Measurements from ENCODE around the gene FARSB. TPM values are rescaled to one million over a fixed set of nuclear protein-coding genes. Genes with fewer than 3 reads are reported as not detected.

The FARSB gene
- total and polyA plus RNA-seq, 2 experiments from 2014 or later = 12.9 to 15.0 TPM

GRCh38 chr2:222613715-222614331 lies 42.1 kb downstream of the FARSB start:
- Histone ChIP-seq H3K27ac (no peak overlapping the region), H3K36me3 (replicated peaks; ENCODE audit: insufficient read depth, low read depth) (no peaks in the 10 kb centered on the region), H3K9me3 (ENCODE audit: low read depth) (no peaks in the 10 kb centered on the region), H3K9me2 (replicated peaks; ENCODE audit: insufficient read depth) (no peaks in the 10 kb centered on the region), H3K4me1 (ENCODE audit: insufficient read depth) (no peaks in the 10 kb centered on the region), H3K4me2 (no peak overlapping the region), H4K20me1 (ENCODE audit: insufficient read depth, poor library complexity, severe bottlenecking) (no peaks in the 10 kb centered on the region), H3K27me3 (no peaks in the 10 kb centered on the region), H3K4me3 (no peak overlapping the region), H2AFZ (no peak overlapping the region), H3K79me2 (no peaks in the 10 kb centered on the region)
- 51% methylated on average over 3 of the region's 3 CpGs for WGBS (ENCODE audit: low lambda C conversion rate, missing lambda C conversion rate)
- DNase-seq (ENCODE audit: low spot score) = peak; percentile 61
- no peak for TF ChIP-seq EZH2phosphoT487 (IDR thresholded peaks at IDR 0.05; ENCODE audit: low read depth, severe bottlenecking, unreplicated experiment)
- TF ChIP-seq CTCF (IDR thresholded peaks at IDR 0.05; ENCODE audit: poor library complexity) = peak; percentile 70

- Histone ChIP-seq H2AFZ (no peak overlapping the region), H3K27me3 (no peaks in the 10 kb centered on the region), H3K79me2 (no peaks in the 10 kb centered on the region), H4K20me1 (ENCODE audit: insufficient read depth, poor library complexity, severe bottlenecking) (no peaks in the 10 kb centered on the region), H3K27ac (no peak overlapping the region), H3K4me2 (no peak overlapping the region), H3K9me2 (replicated peaks; ENCODE audit: insufficient read depth) (no peaks in the 10 kb centered on the region), H3K9me3 (ENCODE audit: low read depth) (no peaks in the 10 kb centered on the region), H3K4me3 (no peak overlapping the region), H3K36me3 (replicated peaks; ENCODE audit: insufficient read depth, low read depth) (no peaks in the 10 kb centered on the region), H3K4me1 (ENCODE audit: insufficient read depth) (no peaks in the 10 kb centered on the region)
- no peak for DNase-seq (ENCODE audit: low spot score)
- WGBS (ENCODE audit: low lambda C conversion rate, missing lambda C conversion rate) = 92% methylated on average over 4 of the region's 4 CpGs
- TF ChIP-seq EZH2phosphoT487 (IDR thresholded peaks at IDR 0.05; ENCODE audit: low read depth, severe bottlenecking, unreplicated experiment) = no peak
- TF ChIP-seq EZH2 (IDR thresholded peaks at IDR 0.05; ENCODE audit: borderline replicate concordance) = no peak
- no peak for TF ChIP-seq CTCF (IDR thresholded peaks at IDR 0.05; ENCODE audit: poor library complexity)
Measured at GRCh38 chr2:222611684-222612083, 44.2 kb downstream of the FARSB start.

- Histone ChIP-seq H3K79me2 (no peaks in the 10 kb centered on the region), H3K4me1 (ENCODE audit: insufficient read depth) (no peaks in the 10 kb centered on the region), H3K9me3 (ENCODE audit: low read depth) (no peaks in the 10 kb centered on the region), H4K20me1 (ENCODE audit: insufficient read depth, poor library complexity, severe bottlenecking) (no peaks in the 10 kb centered on the region), H3K4me3 (no peak overlapping the region), H2AFZ (no peak overlapping the region), H3K9me2 (replicated peaks; ENCODE audit: insufficient read depth) (no peaks in the 10 kb centered on the region), H3K36me3 (replicated peaks; ENCODE audit: insufficient read depth, low read depth) (no peaks in the 10 kb centered on the region), H3K27me3 (no peaks in the 10 kb centered on the region), H3K27ac (no peak overlapping the region), H3K4me2 (no peak overlapping the region)
- DNase-seq (ENCODE audit: low spot score) = no peak
- WGBS (ENCODE audit: low lambda C conversion rate, missing lambda C conversion rate) = 83% methylated on average over 1 of the region's 1 CpG
- no peak for TF ChIP-seq EZH2 (IDR thresholded peaks at IDR 0.05; ENCODE audit: borderline replicate concordance)
- TF ChIP-seq CTCF (IDR thresholded peaks at IDR 0.05; ENCODE audit: poor library complexity) = peak; percentile 14
Measured at GRCh38 chr2:222610746-222611145, 45.1 kb downstream of the FARSB start.

- TF ChIP-seq EZH2 (IDR thresholded peaks at IDR 0.05; ENCODE audit: borderline replicate concordance) = no peak
- TF ChIP-seq EZH2phosphoT487 (IDR thresholded peaks at IDR 0.05; ENCODE audit: low read depth, severe bottlenecking, unreplicated experiment) = no peak
- no peak for TF ChIP-seq CTCF (IDR thresholded peaks at IDR 0.05; ENCODE audit: poor library complexity)
- Histone ChIP-seq H3K4me1 (ENCODE audit: insufficient read depth) (no peaks in the 10 kb centered on the region), H3K4me3 (no peak overlapping the region), H3K9me3 (ENCODE audit: low read depth) (no peaks in the 10 kb centered on the region), H3K9me2 (replicated peaks; ENCODE audit: insufficient read depth) (no peaks in the 10 kb centered on the region), H3K79me2 (no peaks in the 10 kb centered on the region), H3K36me3 (replicated peaks; ENCODE audit: insufficient read depth, low read depth) (no peaks in the 10 kb centered on the region), H3K27ac (no peak overlapping the region), H3K4me2 (no peak overlapping the region), H4K20me1 (ENCODE audit: insufficient read depth, poor library complexity, severe bottlenecking) (no peaks in the 10 kb centered on the region), H2AFZ (no peak overlapping the region), H3K27me3 (no peaks in the 10 kb centered on the region)
- WGBS (ENCODE audit: low lambda C conversion rate, missing lambda C conversion rate) = 94% methylated on average over 3 of the region's 3 CpGs
- no peak for DNase-seq (ENCODE audit: low spot score)
Measured at GRCh38 chr2:222609381-222609780, 46.5 kb downstream of the FARSB start.
